Small intestine (tissue), 7 donors: ENCODE data around the gene FYB1. TPM values are rescaled to one million over a fixed set of nuclear protein-coding genes. Genes with fewer than 3 reads are reported as not detected.

Source experiments
- DNase-seq, 2 donors: peaks; one replicate each; pipeline versions ENCODE4 v3.0.0 to v3.0.0-alpha.2; 2013
- FAIRE-seq: peaks from 2 replicates; lab custom pipeline; 2012; peaks lifted over from hg19 to GRCh38; lab: Jason Lieb, UNC
- H3K27ac ChIP-seq, 3 donors: one replicate each; pipeline ENCODE4 v1.5.1; 2013; ENCODE audit warnings: low read length in 2 of 3, mild to moderate bottlenecking in 2 of 3, control low read depth in 1 of 3, inconsistent platforms in 1 of 3, low read depth in 1 of 3, moderate library complexity in 1 of 3
- H3K27me3 ChIP-seq, 3 donors: one replicate each; pipeline ENCODE4 v1.6.1; 2013; ENCODE audit warnings: low read length in 3 of 3, inconsistent platforms in 1 of 3; ENCODE audit not compliant: control insufficient read depth in 3 of 3, insufficient read depth in 3 of 3
- H3K36me3 ChIP-seq, 3 donors: one replicate each; pipeline ENCODE4 v1.6.1; 2013; ENCODE audit warnings: low read length in 3 of 3, inconsistent platforms in 1 of 3, low read depth in 1 of 3, mild to moderate bottlenecking in 1 of 3, moderate library complexity in 1 of 3; ENCODE audit not compliant: control insufficient read depth in 3 of 3, insufficient read depth in 2 of 3
- H3K4me1 ChIP-seq, 3 donors: one replicate each; pipeline ENCODE4 v1.6.1; 2013; ENCODE audit warnings: low read length in 2 of 3, inconsistent platforms in 1 of 3, low read depth in 1 of 3, mild to moderate bottlenecking in 1 of 3, moderate library complexity in 1 of 3; ENCODE audit not compliant: control insufficient read depth in 3 of 3, insufficient read depth in 2 of 3
- H3K4me3 ChIP-seq, 3 donors: one replicate each; pipeline ENCODE4 v1.5.1; 2013; ENCODE audit warnings: low read length in 3 of 3, control low read depth in 1 of 3, inconsistent platforms in 1 of 3, low read depth in 1 of 3, mild to moderate bottlenecking in 1 of 3, moderate library complexity in 1 of 3
- H3K9me3 ChIP-seq, 2 donors: one replicate each; pipeline ENCODE4 v1.6.1; 2013; ENCODE audit warnings: low read depth in 1 of 2, low read length in 1 of 2; ENCODE audit not compliant: control insufficient read depth in 2 of 2, insufficient read depth in 1 of 2
- WGBS, 3 donors: extraction: QIAGEN DNeasy Blood & Tissue Kit; methylation state at CpG; one replicate each; pipeline ENCODE4 v1.1.7; 2013; 5-methylcytosine and 5-hydroxymethylcytosine counted together
- polyA plus RNA-seq, 4 donors: library from polyadenylated mRNA; stranded (reverse) in 3 of 4; unstranded in 1 of 4; fragments of 200-250 nt in 3 of 4; fragments of 120-200 nt in 1 of 4; gene quantifications; one replicate each; pipeline versions ENCODE4 v1.2.1 to v1.2.3, GENCODE V29; 2013
- donor health status: healthy with polysubstance abuse.
- donor health status: control.
- donor health status: control.
- donor health status: Bipolar disorder and iron deficiency.
- donor health status: healthy.

The FYB1 gene
- polyA plus RNA-seq, 4 donors = 3.5 to 12.4 (median 4.9) TPM

- DNase-seq (no peak), FAIRE-seq (no peak)
- Histone ChIP-seq H3K4me3 (no peak overlapping the region), H3K36me3 (no peaks in the 10 kb centered on the region), H3K27me3 (no peaks in the 10 kb centered on the region), H3K4me1 (peaks cover 0 to 5% (median 0%) of the 10 kb centered on the region in 3 donors), H3K9me3 (no peaks in the 10 kb centered on the region), H3K27ac (no peak overlapping the region)
- 58 to 68% (median 60%) methylated on average over 5 of the region's 5 CpGs for WGBS, 3 donors
Measured at GRCh38 chr5:39160576-39161213, 58.7 kb downstream of the FYB1 start.

GRCh38 chr5:39159811-39160490 lies 59.4 kb downstream of the FYB1 start:
- H3K27ac ChIP-seq = no peak overlapping the region
- no peaks in the 10 kb centered on the region for H3K27me3 ChIP-seq
- WGBS, 3 donors = 80 to 89% (median 83%) methylated on average over 3 of the region's 3 CpGs
- H3K4me3 ChIP-seq = no peak overlapping the region
- DNase-seq (no peak), FAIRE-seq (no peak)
- peaks cover 0 to 5% (median 0%) of the 10 kb centered on the region in 3 donors for H3K4me1 ChIP-seq
- H3K36me3 ChIP-seq = no peaks in the 10 kb centered on the region
- no peaks in the 10 kb centered on the region for H3K9me3 ChIP-seq

DNA sequence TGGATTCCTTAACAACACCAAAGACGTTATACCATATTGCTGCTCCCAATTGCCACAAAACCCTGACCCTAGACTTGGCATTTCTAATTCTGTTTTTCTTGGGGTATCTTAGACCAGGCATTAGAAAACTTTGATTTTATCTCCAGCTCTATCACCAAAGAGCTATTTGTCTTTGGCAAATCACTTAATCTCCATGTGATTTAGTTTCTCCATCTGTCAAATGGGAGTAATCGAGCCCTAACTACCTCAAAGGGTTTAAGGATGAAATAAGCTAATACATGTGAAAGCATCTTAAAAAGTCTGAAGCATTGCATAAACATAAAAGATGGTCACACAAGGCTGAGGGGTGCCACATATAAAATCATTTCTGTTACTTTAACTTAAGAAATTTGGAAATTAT lies 60.6 kb downstream of the FYB1 start:
- FAIRE-seq = no peak
- no peaks in the 10 kb centered on the region for H3K4me1 ChIP-seq
- H3K27me3 ChIP-seq = no peaks in the 10 kb centered on the region
- 76 to 87% (median 79%) methylated on average over 2 of the region's 2 CpGs for WGBS, 3 donors
- H3K9me3 ChIP-seq = no peaks in the 10 kb centered on the region
- DNase-seq = no peak
- H3K27ac ChIP-seq = no peak overlapping the region
- no peaks in the 10 kb centered on the region for H3K36me3 ChIP-seq
- H3K4me3 ChIP-seq = no peak overlapping the region

DNA sequence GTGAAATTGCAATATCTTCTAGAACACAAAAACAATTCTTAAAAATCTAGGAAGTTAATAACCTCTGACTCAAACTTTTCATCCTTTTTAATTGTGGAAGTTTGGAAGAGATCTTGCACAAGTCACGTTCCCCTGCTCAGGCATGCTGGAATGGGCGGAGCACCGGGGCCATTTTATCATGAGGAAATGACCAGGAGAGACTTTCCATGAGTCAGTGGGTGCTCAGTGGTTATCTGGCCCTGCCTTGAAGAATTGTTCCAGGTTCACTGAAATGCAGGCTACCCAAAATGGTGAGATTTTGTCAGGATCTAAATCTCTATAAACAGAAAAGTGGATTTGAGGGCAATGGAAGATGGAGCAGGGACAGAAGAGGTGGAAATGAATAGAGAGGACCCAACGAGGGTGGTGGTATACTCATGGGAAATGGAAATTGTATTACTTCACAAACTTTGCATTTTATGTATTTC lies 61.2 kb downstream of the FYB1 start:
- FAIRE-seq (no peak), DNase-seq (no peak)
- no peaks in the 10 kb centered on the region for H3K4me1 ChIP-seq
- H3K36me3 ChIP-seq = no peaks in the 10 kb centered on the region
- no peak overlapping the region for H3K4me3 ChIP-seq
- no peaks in the 10 kb centered on the region for H3K27me3 ChIP-seq
- 54 to 77% (median 76%) methylated on average over 4 of the region's 4 CpGs for WGBS, 3 donors
- no peaks in the 10 kb centered on the region for H3K9me3 ChIP-seq
- H3K27ac ChIP-seq = no peak overlapping the region

- DNase-seq (no peak), FAIRE-seq (no peak)
- Histone ChIP-seq H3K9me3 (no peaks in the 10 kb centered on the region), H3K36me3 (no peaks in the 10 kb centered on the region), H3K27me3 (no peaks in the 10 kb centered on the region), H3K4me1 (no peaks in the 10 kb centered on the region), H3K4me3 (no peak overlapping the region), H3K27ac (no peak overlapping the region)
Measured at GRCh38 chr5:39157701-39158100, 61.7 kb downstream of the FYB1 start.

DNA sequence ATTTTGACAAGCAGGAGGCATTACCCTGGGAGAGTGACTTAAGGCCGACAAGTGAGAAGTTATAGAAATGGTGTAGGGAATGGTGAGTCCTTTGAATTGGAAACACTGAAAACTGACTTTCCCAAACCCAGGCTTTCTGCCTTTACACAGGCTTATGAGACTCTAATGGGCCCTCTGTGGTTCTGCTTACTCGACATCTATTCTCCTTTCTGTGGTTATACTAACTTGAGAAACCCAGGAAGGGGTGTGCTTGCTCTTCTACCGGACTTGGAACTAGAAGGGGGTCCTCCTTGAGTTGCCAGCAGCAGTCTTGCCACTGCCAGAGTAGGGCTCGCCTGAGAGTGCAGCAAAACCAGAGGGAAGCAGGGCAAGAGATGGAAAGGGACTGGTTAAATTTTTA lies 63.3 kb downstream of the FYB1 start:
- no peaks in the 10 kb centered on the region for H3K27me3 ChIP-seq
- H3K4me3 ChIP-seq = no peak overlapping the region
- FAIRE-seq (no peak), DNase-seq (no peak)
- 54 to 61% (median 60%) methylated on average over 4 of the region's 4 CpGs for WGBS, 3 donors
- no peaks in the 10 kb centered on the region for H3K9me3 ChIP-seq
- H3K27ac ChIP-seq = no peak overlapping the region
- no peaks in the 10 kb centered on the region for H3K4me1 ChIP-seq
- no peaks in the 10 kb centered on the region for H3K36me3 ChIP-seq

DNA sequence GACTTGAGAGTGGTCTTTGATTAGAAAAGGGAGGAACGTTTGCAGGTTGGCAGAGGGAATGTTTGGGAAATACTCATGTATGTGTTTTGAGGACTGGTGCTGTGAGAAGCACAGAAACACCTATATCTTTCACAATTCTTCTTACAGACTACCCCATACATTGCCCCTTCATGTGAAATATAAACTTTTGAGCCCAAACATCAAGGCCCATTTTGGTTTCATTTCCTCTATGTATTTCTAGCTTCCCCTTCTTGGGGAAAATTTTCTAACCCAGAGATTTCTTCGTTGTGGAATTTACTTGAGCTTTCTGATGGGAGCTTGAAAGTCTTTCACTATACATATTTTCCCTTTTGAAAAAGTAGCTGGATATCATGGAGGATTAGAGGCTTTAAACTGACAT lies 67.6 kb downstream of the FYB1 start:
- DNase-seq = no peak

DNA sequence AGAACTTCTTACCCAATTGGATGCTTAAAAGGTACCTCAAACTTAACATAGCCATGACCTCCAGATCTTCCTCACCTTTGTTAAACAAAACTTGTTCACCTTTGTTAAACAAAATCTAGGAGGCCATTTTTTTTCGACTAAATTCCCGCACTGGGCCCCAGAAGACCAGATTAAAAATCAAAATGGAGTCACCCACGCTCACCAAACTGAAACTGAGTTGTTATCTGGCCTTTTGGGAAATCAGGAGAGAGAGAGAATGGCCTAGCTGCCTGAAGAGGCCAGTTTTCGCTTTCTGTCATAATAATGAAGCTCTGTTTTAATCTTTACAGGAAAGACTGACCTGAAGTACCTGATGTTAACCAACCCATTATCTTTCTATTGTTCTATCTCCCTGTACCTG lies 69.4 kb downstream of the FYB1 start:
- Histone ChIP-seq H3K4me1 (no peaks in the 10 kb centered on the region), H3K4me3 (no peak overlapping the region), H3K27me3 (no peaks in the 10 kb centered on the region), H3K27ac (no peak overlapping the region), H3K9me3 (no peaks in the 10 kb centered on the region), H3K36me3 (no peaks in the 10 kb centered on the region)
- no peak for FAIRE-seq
- no peak for DNase-seq
- WGBS, 3 donors = 78 to 91% (median 80%) methylated on average over 4 of the region's 4 CpGs

More for the DNA sequence above, 67.6 kb downstream of the FYB1 start:
- Histone ChIP-seq H3K36me3 (no peaks in the 10 kb centered on the region), H3K4me1 (no peaks in the 10 kb centered on the region), H3K4me3 (no peak overlapping the region), H3K9me3 (no peaks in the 10 kb centered on the region), H3K27me3 (no peaks in the 10 kb centered on the region), H3K27ac (no peak overlapping the region)
- FAIRE-seq = no peak
- 55 to 60% (median 58%) methylated on average over 2 of the region's 2 CpGs for WGBS, 3 donors
